Heart left ventricle (tissue), 13 donors: ENCODE measurements around the gene TMBIM4.

Experiments used
- POLR2A ChIP-seq, 2 donors: fragments of 450-650 bp; IDR thresholded peaks; one replicate each; pipeline ENCODE4 v1.6.1; 2017; ENCODE audit warnings: antibody characterized with exemption in 2 of 2, mild to moderate bottlenecking in 2 of 2, moderate library complexity in 2 of 2
- TF ChIP-seq, protein P1 (sequence below), 12 donors: fragments of 200-600 bp; sonication (generic) in 4 of 12; IDR thresholded peaks; one replicate each; pipeline versions ENCODE4 v1.5.0 to v1.8.0; 2018 to 2022; ENCODE audit warnings: antibody characterized with exemption in 12 of 12, mild to moderate bottlenecking in 5 of 12
- donor health status: ischemic (EF 13 %, LVEDD 7.1; RV severe dilation, severe dysfunction).
- donor health status: DM: no; HTN: yes; CAD: no.
- donor health status: DM: no; HTN: no; CAD: no.
- donor health status: ischemic (EF 25% LVEDD 6.9; RV normal size, moderate dysfunction).
- donor health status: ischemic (EF 25% LVEDD 5.7; RV mildly dilated, moderate dysfunction).
- donor health status: ischemic (EF 35%, LVEDD 5.7; RV mildly dilated, moderate dysfunction).
- donor health status: nonischemic (EF 11% LVEDD 7.7; RV severe dilation, severe dysfunction).
- donor health status: DM: yes; HTN: yes; CAD: no.
- donor health status: PGD.
- donor health status: ischemic (EF 29% LVEDD 5.4; RV normal size, mild dysfunction).
- donor health status: nonischemic (EF 23%, LVEDD 6.1; RV moderate dilation, normal function).

DNA sequence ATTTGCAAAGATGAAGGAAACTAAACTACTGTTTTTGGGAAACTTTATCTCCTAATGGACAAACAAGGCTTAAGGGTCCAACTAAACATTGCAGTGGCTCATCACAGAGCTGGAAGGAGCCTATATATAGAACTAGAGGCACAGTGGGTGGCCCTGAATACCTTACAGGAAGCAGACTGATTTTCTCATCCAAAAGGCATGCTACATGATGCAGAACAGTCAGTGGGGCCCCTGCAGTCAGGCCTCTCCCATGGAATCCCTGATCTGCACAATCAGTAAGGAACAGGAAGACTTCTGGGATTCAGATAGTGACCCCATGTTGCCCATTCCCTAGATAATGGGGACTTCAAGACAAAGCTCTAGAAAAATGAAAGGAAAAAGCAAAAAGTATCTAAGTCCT lies 37.4 kb downstream of the TMBIM4 start:
- TF ChIP-seq, protein P1, sequence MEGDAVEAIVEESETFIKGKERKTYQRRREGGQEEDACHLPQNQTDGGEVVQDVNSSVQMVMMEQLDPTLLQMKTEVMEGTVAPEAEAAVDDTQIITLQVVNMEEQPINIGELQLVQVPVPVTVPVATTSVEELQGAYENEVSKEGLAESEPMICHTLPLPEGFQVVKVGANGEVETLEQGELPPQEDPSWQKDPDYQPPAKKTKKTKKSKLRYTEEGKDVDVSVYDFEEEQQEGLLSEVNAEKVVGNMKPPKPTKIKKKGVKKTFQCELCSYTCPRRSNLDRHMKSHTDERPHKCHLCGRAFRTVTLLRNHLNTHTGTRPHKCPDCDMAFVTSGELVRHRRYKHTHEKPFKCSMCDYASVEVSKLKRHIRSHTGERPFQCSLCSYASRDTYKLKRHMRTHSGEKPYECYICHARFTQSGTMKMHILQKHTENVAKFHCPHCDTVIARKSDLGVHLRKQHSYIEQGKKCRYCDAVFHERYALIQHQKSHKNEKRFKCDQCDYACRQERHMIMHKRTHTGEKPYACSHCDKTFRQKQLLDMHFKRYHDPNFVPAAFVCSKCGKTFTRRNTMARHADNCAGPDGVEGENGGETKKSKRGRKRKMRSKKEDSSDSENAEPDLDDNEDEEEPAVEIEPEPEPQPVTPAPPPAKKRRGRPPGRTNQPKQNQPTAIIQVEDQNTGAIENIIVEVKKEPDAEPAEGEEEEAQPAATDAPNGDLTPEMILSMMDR (IDR thresholded peaks at IDR 0.05), result no peak
- no peak for TF ChIP-seq POLR2A (IDR thresholded peaks at IDR 0.05)
